ENCODE measurements around the gene CDH22. TPM values are rescaled to one million over a fixed set of nuclear protein-coding genes. Genes with fewer than 3 reads are reported as not detected.
A peak's percentile ranks its signal among the peaks of the same experiment; 100 is the strongest.

CDH22 gene
- total and polyA plus RNA-seq, 9 of the 15 experiments (the other 6 are each of a cell fraction or from before 2014, with no cell fraction given), result 0.07 to 0.08 TPM; not detected in 7

- POLR2A ChIA-PET, result interaction anchor here (0.8 kb wide), 1 partner anchor 48 kb away, joined by 3 read pairs; no protein-coding TSS in a partner anchor
- no peaks in the 10 kb centered on the region for H3K4me1 ChIP-seq (replicated peaks in 1 of 2; ENCODE audit: control insufficient read depth in 2 of 2, insufficient read depth in 2 of 2, low read length in 2 of 2)
- 0 out of 2 replicates have a peak, but pooled peaks cover 9% of the 10 kb centered on the region for H4K20me1 ChIP-seq (replicated peaks; ENCODE audit: control insufficient read depth, insufficient read depth, low read length)
- intact Hi-C loops (cut with micrococcal nuclease) (no loop called here), in situ Hi-C loops (cut with MboI) (no loop called here)
- WGBS (ENCODE audit: insufficient coverage, low coverage, missing lambda C conversion rate), result 0% methylated on average over 3 of the region's 3 CpGs
- no peaks in the 10 kb centered on the region for H3K9me3 ChIP-seq (replicated peaks; ENCODE audit: control insufficient read depth, insufficient read depth, low read depth, low read length)
- no peak overlapping the region for H3K27ac ChIP-seq (ENCODE audit: extremely low read depth, low read depth, low read length)
- no peak overlapping the region for H3K9ac ChIP-seq (ENCODE audit: insufficient read depth in 1 of 2, low read depth in 2 of 2, low read length in 2 of 2)
- no peaks in the 10 kb centered on the region for H3K36me3 ChIP-seq (ENCODE audit: control insufficient read depth, insufficient read depth, low read length)
- FAIRE-seq, result peak; percentile 62
- ATAC-seq, result peak; percentile 78
- peak; percentile 38 to 51 (median 46) for DNase-seq (ENCODE audit: extremely low read depth in 1 of 4, low spot score in 3 of 4)
- H2AFZ ChIP-seq (ENCODE audit: low read depth, low read length), result no peak overlapping the region
- no peaks in the 10 kb centered on the region for H3K79me2 ChIP-seq (ENCODE audit: control insufficient read depth, insufficient read depth, low read length)
- BruUV-seq (replicated peaks), result no TSS peak
- no peaks in the 10 kb centered on the region for H3K9me1 ChIP-seq (ENCODE audit: control insufficient read depth, insufficient read depth, low read length)
- no peak overlapping the region for H3K4me3 ChIP-seq
- CTCF ChIA-PET (ENCODE audit: low intra/inter-chr PET ratio), result interaction anchor here (1.0 kb wide), 1 partner anchor 14 kb away, joined by 4 read pairs; no protein-coding TSS in a partner anchor
- no peak overlapping the region for H3K4me2 ChIP-seq (ENCODE audit: insufficient read depth, low read length)
- H3K27me3 ChIP-seq (ENCODE audit: control insufficient read depth in 2 of 2, insufficient read depth in 2 of 2, low read length in 2 of 2), result peaks cover 5 to 47% of the 10 kb centered on the region in 2 experiments; a peak in 2 of 5 replicates
- TF ChIP-seq PRMT5 (CRISPR knock-in tag; IDR thresholded peaks at IDR 0.05) (0 out of 2 replicates have a peak, but pooled peaks have one; percentile 62), MIER1 (IDR thresholded peaks at IDR 0.05; ENCODE audit: low read depth) (peak; percentile 91), U2AF1 (optimal IDR thresholded peaks at IDR 0.05; ENCODE audit: low read depth, low read length) (no peak), EGR1 (conservative IDR thresholded peaks at IDR 0.05) (peak; percentile 82), ZNF384 (IDR thresholded peaks at IDR 0.05; ENCODE audit: low read depth, low read length) (peak; percentile 92), ZNF766 (CRISPR knock-in tag; conservative IDR thresholded peaks at IDR 0.05) (0 out of 2 replicates have a peak, but pooled peaks have one; percentile 35), EHMT2 (IDR thresholded peaks at IDR 0.05) (peak; percentile 96), SIN3A (IDR thresholded peaks at IDR 0.05; ENCODE audit: borderline replicate concordance in 2 of 2, control insufficient read depth in 1 of 2, low read depth in 2 of 2, low read length in 2 of 2) (peak in 1 of 2 experiments; percentile 73; a peak in 2 of 4 replicates), ZNF644 (tag; IDR thresholded peaks at IDR 0.05; ENCODE audit: low read depth) (0 out of 2 replicates have a peak, but pooled peaks have one; percentile 39), AFF1 (IDR thresholded peaks at IDR 0.05; ENCODE audit: low read depth in 1 of 2, partially characterized antibody in 2 of 2) (peak in 1 of 2 experiments; percentile 39), KDM5B (IDR thresholded peaks at IDR 0.05; ENCODE audit: insufficient replicate concordance, low read depth, low read length) (no peak), ADNP (tag; IDR thresholded peaks at IDR 0.05) (no peak)
Observed at GRCh38 chr20:46293084-46293483, 15.2 kb downstream of the CDH22 start.
